Chondrocyte (in vitro differentiated cells): ENCODE results near the gene ACE. TPM values are rescaled to one million over a fixed set of nuclear protein-coding genes. Genes with fewer than 3 reads are reported as not detected.

Experiments used
- DNase-seq: peaks from one replicate; pipeline ENCODE4 v3.0.0; 2021; ENCODE audit warnings: mixed read lengths, low spot score
- H3K27ac Mint-ChIP-seq: one replicate; pipeline ENCODE4 v1.8.0; 2021; ENCODE audit warnings: mild to moderate bottlenecking, moderate library complexity, mixed read lengths; ENCODE audit not compliant: unreplicated experiment
- H3K27me3 Mint-ChIP-seq: 2 replicates; pipeline ENCODE4 v1.8.0; 2021; ENCODE audit warnings: low read depth, mixed read lengths
- H3K36me3 Mint-ChIP-seq: 2 replicates; pipeline ENCODE4 v1.8.0; 2021; ENCODE audit warnings: low read depth, mixed read lengths
- H3K4me1 Mint-ChIP-seq: 2 replicates; pipeline ENCODE4 v1.8.0; 2021; ENCODE audit warnings: low read depth, mild to moderate bottlenecking, mixed read lengths
- H3K4me3 Mint-ChIP-seq: one replicate; pipeline ENCODE4 v1.8.0; 2021; ENCODE audit warnings: mild to moderate bottlenecking, moderate library complexity, mixed read lengths; ENCODE audit not compliant: unreplicated experiment
- H3K9me3 Mint-ChIP-seq: 2 replicates; pipeline ENCODE4 v1.8.0; 2021; ENCODE audit warnings: low read depth, mixed read lengths
- CTCF ChIP-seq: fragments of 200-600 bp; sonication (generic); IDR thresholded peaks from 2 replicates; pipeline ENCODE4 v1.5.0; 2021; ENCODE audit warnings: antibody characterized with exemption, mild to moderate bottlenecking, moderate library complexity
- total RNA-seq: library from RNA; stranded (reverse); gene quantifications from 3 replicates; pipeline ENCODE4 v1.2.1, GENCODE V29; 2021

ACE gene
- total RNA-seq, 1 donor from 2014 or later: 0.52 TPM

DNA sequence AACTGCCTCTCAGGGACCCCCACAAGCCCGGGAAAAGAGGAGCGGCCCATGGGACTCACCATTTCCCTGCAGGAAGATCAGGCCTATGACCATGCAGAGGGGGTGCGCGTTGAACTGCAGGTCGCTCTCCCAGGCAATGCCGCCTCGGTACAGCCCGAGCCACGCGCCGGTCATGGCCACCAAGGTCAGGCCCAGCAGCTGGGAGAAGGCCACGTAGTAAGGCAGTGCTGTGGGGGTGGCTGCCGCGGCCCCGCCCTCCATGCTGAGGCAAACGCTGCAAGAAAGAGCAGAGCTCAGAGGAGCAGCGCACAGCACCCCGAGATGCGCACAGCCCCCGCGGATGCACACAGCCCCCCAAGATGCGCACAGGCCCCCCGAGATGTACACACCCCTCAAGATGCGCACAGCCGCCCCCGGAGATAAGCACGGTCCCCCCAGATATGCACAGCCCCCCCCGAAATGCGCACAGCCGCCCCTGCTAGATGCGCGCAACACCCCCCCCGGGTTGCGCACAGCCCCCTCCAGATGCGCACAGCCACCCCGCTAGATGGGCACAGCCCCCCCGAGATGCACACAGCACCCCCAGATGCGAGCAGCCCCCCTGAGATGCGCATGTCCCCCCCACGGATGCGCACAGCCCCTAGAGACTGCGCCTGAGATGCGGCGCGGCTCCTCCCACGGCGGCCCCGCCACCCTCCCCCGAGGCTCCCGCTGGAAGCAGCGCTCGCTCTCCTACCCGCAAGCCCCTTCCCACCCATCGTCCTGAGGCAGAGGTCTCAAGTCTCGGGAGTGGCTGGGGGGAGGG lies 39.4 kb upstream of the ACE start:
- Mint-ChIP-seq H3K27ac (no peak overlapping the region), H3K9me3 (no peaks in the 10 kb centered on the region), H3K36me3 (no peaks in the 10 kb centered on the region), H3K27me3 (no peaks in the 10 kb centered on the region), H3K4me1 (peaks cover 30% of the 10 kb centered on the region), H3K4me3 (no peak overlapping the region)
- no peak for TF ChIP-seq CTCF
- peak; percentile 86 for DNase-seq

GRCh38 chr17:63438092-63439051 lies 38.5 kb upstream of the ACE start:
- Mint-ChIP-seq H3K27ac (no peak overlapping the region), H3K4me1 (peaks cover 23% of the 10 kb centered on the region), H3K4me3 (no peak overlapping the region), H3K36me3 (no peaks in the 10 kb centered on the region), H3K9me3 (no peaks in the 10 kb centered on the region), H3K27me3 (no peaks in the 10 kb centered on the region)
- DNase-seq: peak; percentile 87
- TF ChIP-seq CTCF: no peak

DNA sequence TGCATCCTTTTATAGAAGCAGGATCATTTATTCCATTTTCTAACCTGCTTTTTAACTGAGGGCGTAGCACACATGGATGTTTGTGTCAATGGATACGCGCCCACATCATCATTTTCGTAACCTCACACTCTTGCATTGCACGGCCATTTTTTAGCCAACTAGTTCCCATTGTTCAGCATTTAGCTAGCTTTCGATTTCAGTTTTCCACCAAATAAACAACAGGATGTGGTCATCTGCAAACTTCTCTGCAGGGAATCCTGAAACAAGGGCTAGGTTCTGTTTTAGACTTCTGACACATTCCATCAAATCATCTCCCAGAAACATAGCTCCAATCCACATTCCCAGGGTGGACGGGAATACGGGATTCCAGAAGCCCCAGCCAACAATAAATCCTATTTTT lies 37.2 kb upstream of the ACE start:
- DNase-seq: no peak
- Mint-ChIP-seq H3K27me3 (no peaks in the 10 kb centered on the region), H3K9me3 (no peaks in the 10 kb centered on the region), H3K4me1 (peaks cover 14% of the 10 kb centered on the region), H3K36me3 (no peaks in the 10 kb centered on the region), H3K4me3 (no peak overlapping the region), H3K27ac (no peak overlapping the region)
- TF ChIP-seq CTCF: no peak

- TF ChIP-seq CTCF: peak; percentile 9
- Mint-ChIP-seq H3K36me3 (no peaks in the 10 kb centered on the region), H3K4me1 (peaks cover 16% of the 10 kb centered on the region), H3K9me3 (no peaks in the 10 kb centered on the region), H3K27ac (peak overlapping the region; percentile 11), H3K27me3 (no peaks in the 10 kb centered on the region), H3K4me3 (no peak overlapping the region)
- no peak for DNase-seq
These were observed 36.6 kb upstream of the ACE start for GRCh38 chr17:63440127-63440769.
